GM20000 (cell line): Measurements from ENCODE around the gene UVRAG.

Experiments
- DNase-seq: peaks from one replicate; pipeline ENCODE4 v3.0.0; 2012; ENCODE audit warnings: low spot score
- TF ChIP-seq, protein P1 (sequence below): IDR thresholded peaks from 2 replicates; pipeline ENCODE4 v1.5.1; 2012; ENCODE audit warnings: mild to moderate bottlenecking, control low read depth; ENCODE audit errors: extremely low read depth, missing control alignments

UVRAG gene

DNA sequence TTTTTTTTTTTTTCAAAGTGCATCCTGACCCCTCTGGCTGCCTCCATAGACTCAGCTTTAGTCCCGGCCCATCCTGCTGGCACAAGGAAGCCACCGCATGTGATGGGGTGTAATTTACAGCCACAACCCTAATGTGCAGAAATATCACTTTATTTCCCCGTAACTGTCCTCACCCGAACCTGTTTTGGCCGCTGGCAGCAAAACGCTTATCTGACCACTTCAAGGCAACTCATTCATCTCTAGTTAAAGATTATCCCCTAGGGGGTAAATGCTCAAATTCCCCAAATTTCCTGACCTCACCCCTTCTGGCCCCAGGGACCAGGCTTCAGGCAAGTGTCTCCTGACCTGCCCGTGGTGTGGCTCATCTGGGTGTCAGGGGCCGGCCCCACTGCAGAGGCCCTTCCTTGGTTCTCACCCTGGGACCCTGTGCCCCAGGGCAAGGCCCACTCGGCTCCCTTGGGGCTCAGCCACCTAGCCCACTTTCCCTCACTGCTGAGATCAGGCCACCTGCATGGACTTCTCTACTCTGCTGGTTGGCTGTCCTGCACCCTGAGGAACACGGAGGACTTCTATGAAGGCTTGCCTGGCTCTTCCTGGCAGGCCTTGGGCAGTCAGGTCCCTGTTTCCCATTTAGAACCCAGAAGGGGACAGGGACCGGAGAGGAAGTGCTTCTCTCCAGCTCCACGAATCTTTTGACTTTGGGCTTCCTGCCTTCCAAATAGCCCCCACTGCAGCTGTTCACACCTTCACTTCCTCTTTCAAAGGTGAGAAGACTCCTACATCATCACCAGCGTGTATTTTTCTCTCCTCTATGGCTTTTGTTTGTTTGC is 337.9 kb downstream of the UVRAG start:
- DNase-seq = peak; percentile 72
- TF ChIP-seq, protein P1, sequence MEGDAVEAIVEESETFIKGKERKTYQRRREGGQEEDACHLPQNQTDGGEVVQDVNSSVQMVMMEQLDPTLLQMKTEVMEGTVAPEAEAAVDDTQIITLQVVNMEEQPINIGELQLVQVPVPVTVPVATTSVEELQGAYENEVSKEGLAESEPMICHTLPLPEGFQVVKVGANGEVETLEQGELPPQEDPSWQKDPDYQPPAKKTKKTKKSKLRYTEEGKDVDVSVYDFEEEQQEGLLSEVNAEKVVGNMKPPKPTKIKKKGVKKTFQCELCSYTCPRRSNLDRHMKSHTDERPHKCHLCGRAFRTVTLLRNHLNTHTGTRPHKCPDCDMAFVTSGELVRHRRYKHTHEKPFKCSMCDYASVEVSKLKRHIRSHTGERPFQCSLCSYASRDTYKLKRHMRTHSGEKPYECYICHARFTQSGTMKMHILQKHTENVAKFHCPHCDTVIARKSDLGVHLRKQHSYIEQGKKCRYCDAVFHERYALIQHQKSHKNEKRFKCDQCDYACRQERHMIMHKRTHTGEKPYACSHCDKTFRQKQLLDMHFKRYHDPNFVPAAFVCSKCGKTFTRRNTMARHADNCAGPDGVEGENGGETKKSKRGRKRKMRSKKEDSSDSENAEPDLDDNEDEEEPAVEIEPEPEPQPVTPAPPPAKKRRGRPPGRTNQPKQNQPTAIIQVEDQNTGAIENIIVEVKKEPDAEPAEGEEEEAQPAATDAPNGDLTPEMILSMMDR = no peak

DNA sequence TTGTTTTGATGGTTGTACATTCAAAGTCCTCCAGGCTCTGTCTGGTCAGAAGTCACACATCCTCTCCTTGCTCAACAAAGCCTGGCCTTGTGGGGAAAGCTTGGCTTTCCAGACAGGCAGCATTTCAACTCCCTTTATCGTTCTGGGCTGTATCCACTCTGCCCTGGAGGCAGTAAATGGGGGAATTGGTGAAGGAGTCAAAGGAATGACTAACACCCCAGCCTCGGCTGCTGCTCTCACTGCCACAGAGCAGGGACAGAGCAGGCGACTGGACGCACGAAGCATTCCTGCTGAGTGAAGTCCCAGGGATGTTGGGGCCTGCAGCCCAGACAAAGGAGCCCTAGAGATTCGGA is 338.5 kb downstream of the UVRAG start:
- TF ChIP-seq, protein P1 = no peak
- no peak for DNase-seq

DNA sequence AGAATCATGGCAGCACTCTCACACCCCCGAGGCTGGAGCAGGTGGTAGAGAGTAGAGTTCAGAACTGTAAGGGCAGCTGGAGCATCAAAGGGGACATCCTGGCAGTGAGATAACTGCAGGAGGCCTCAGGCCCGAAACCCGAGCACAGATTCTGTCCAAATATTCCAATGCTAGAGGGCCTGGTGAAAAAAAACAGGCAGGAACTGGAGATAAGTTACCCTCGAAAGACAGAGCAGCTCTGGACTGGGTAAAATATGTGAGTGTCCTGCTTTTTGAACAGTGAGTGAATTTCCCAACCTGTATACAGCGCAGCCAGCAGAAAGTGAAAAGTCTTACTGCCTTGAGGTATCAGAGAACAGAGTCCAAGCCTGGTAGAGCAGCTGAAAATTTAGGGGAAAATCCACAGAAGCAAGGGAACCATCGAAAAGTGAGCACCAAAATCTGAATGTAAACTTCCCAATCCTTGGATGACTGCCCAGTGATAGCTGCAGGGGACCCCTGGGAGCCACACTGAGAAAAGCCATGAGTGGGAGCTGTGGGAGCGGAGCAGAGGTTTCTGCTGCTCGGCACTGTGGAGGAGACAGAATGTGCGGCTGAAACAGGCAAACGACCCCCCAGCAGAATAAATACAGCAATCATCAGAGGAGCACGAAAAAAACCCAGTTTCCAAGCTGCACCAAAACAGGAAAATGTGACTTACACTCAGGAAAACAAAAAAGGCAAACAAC is 340.7 kb downstream of the UVRAG start:
- no peak for DNase-seq
- TF ChIP-seq, protein P1 = no peak

DNA sequence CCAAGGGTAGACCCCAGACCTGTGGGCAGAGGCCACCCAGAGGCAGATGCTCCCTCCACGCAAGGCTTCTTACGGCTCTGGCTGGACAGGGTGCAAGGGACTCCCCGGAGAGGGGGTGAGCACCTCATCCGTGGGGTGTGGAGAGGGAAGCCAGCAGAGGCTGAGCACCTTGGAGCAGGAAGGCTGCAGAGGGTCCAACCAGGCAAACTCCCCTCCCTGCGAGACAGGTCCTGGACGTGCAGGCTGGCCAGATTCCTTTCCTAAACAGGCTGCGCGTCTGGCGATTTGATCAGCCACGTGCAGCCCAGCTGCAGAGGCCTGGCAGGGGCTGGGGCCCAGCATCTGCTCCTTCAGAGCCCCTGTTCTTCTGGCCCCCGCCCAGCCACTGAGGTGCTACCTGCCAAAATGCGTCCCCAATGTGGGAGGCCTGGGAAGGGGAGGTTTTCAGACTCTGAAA is 342.0 kb downstream of the UVRAG start:
- no peak for DNase-seq
- TF ChIP-seq, protein P1 = no peak

DNA sequence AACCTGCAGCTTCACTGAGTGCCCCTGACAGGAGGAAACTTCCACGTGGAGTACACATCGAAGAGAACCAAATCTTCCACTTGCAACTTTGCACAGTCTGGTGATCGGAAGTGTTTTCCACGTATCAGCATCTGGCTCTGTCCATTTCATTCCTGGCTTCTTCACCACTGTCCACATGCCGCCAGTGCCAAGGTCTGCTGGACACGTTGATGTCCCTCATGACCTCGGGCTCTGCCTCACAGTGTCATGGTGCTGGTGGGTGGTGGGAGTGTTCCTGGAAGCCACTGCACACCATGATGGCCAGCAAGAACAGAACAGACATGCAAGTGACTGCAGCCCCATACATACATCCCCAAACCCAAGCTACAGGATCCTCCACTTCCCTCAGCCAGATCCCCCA is 342.9 kb downstream of the UVRAG start:
- TF ChIP-seq, protein P1 = no peak
- no peak for DNase-seq

DNA sequence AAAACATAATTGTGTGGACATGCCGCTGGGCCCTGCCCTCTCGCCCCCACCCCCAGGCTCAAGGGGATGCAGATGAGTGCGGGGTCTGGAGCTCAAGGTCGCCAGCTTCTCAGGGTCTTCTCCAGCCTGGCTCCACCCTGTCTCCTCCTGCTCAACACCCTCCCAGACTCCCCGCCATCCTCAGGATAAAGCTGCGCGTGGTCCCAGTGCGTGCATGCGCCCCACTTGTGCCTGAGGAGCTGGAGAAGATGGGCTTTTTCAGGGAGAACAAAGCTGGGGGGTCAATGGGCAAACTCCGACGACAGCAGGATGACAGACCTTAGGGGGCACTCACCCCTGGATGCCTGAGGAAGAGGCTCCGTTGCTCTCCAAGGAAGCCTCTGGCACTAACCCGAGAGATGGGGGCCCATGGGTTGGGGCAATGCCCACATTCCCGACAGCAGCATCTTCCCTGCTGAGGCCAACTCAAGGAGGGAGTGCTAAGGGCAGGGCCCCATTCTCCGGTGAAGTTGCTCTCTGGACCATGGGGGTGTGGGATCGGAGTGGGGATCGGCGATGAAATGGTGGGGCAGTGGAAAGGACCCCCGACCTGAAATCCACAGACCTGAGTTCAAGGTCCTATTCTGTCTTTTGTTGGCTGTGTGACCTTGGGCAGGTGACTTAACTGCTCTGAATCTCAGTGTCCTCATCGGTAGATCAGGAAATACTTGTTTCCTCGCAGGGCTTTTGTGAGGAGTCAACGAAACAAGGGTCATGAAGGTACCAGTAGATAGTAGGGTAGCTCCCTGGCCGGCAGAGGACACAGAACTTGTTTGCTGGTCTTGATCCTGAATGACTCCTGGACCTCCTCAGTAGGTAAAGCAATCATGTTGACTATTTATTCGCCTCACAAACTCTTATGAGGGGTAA is 343.6 kb downstream of the UVRAG start:
- DNase-seq = no peak
- TF ChIP-seq, protein P1 = no peak
